ENCODE data around the gene CDH10. TPM values are rescaled to one million over a fixed set of nuclear protein-coding genes. Genes with fewer than 3 reads are reported as not detected.

CDH10 gene
- total and polyA plus RNA-seq, 2 donors (not counting 3 experiments of a cell fraction or from before 2014, with no cell fraction given) = 0.07 TPM; not detected in 1

- no peak overlapping the region for H3K4me3 ChIP-seq (replicated peaks in 1 of 3; ENCODE audit: insufficient read depth in 1 of 3, low read depth in 1 of 3, low read length in 3 of 3)
- DNase-seq (ENCODE audit: low read depth, low spot score) = no peak
- intact Hi-C loops (cut with micrococcal nuclease) (no loop called here), dilution Hi-C loops (cut with MboI; ENCODE audit: extremely low pct_ligation_motif_present, low sequenced_read_pairs) (no loop called here)
- H2AFZ ChIP-seq (ENCODE audit: low read depth, low read length) = no peak overlapping the region
- no peaks in the 10 kb centered on the region for H4K20me1 ChIP-seq (replicated peaks; ENCODE audit: control insufficient read depth, extremely low read depth, insufficient read depth, low read length)
- H3K27me3 ChIP-seq (ENCODE audit: control insufficient read depth in 2 of 2, insufficient read depth in 2 of 2, low read length in 2 of 2) = no peaks in the 10 kb centered on the region
- no peak for FAIRE-seq
- POLR2A ChIA-PET = no interaction called here
- no peak overlapping the region for H3K27ac ChIP-seq (ENCODE audit: insufficient read depth, low read depth, low read length)
- CTCF ChIA-PET = no interaction called here
- no peak for TF ChIP-seq EZH2 (IDR thresholded peaks at IDR 0.05; ENCODE audit: borderline replicate concordance, low read depth, low read length, severe bottlenecking)
- TF ChIP-seq POLR2A (IDR thresholded peaks at IDR 0.05; ENCODE audit: low read depth, low read length) = no peak
- TF ChIP-seq GATA2 (IDR thresholded peaks at IDR 0.05; ENCODE audit: insufficient read depth, insufficient read length, low read depth, low read length) = no peak
- TF ChIP-seq, protein P1, sequence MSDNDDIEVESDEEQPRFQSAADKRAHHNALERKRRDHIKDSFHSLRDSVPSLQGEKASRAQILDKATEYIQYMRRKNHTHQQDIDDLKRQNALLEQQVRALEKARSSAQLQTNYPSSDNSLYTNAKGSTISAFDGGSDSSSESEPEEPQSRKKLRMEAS (IDR thresholded peaks at IDR 0.05; ENCODE audit: insufficient read depth, insufficient read length) = no peak
- TF ChIP-seq JUN (IDR thresholded peaks at IDR 0.05; ENCODE audit: borderline replicate concordance, insufficient read depth, insufficient read length, low read depth) = no peak
- no peak for TF ChIP-seq POLR2AphosphoS5 (IDR thresholded peaks at IDR 0.05; ENCODE audit: insufficient read depth, low read depth, low read length)
- TF ChIP-seq MYC (IDR thresholded peaks at IDR 0.05; ENCODE audit: low read depth, low read length) = no peak
- TF ChIP-seq FOS (IDR thresholded peaks at IDR 0.05; ENCODE audit: borderline replicate concordance, insufficient read depth, low read length) = no peak
- no peak for TF ChIP-seq CTCF (IDR thresholded peaks at IDR 0.05; ENCODE audit: extremely low read depth in 1 of 2, insufficient read depth in 1 of 2, low read depth in 1 of 2, low read length in 2 of 2)
- H3K9me1 ChIP-seq (replicated peaks; ENCODE audit: control insufficient read depth, extremely low read depth, insufficient read depth, low read length) = no peaks in the 10 kb centered on the region
- no peaks in the 10 kb centered on the region for H3K4me1 ChIP-seq (ENCODE audit: control insufficient read depth, extremely low read depth, insufficient read depth, low read length)
- H3K4me2 ChIP-seq (ENCODE audit: insufficient read depth, low read length) = no peak overlapping the region
- no peak overlapping the region for H3K9ac ChIP-seq (replicated peaks; ENCODE audit: extremely low read depth, insufficient read depth, low read length)
- H3K79me2 ChIP-seq (ENCODE audit: control insufficient read depth, insufficient read depth, low read length) = no peaks in the 10 kb centered on the region
- no TSS peak for BruUV-seq (replicated peaks)
- no peaks in the 10 kb centered on the region for H3K36me3 ChIP-seq (ENCODE audit: control insufficient read depth in 2 of 2, extremely low read depth in 1 of 2, insufficient read depth in 2 of 2, low read length in 2 of 2)
- peaks cover 3% of the 10 kb centered on the region for H3K9me3 ChIP-seq (replicated peaks; ENCODE audit: control insufficient read depth, insufficient read depth, low read length)
Measured at GRCh38 chr5:24598956-24599355, 45.8 kb downstream of the CDH10 start.
